H1 (cell line): ENCODE measurements around the gene PDZRN4. TPM values are rescaled to one million over a fixed set of nuclear protein-coding genes. Genes with fewer than 3 reads are reported as not detected.

ENCODE experiments used
- CTCF ChIA-PET: fragments of 300-600 bp; sonication (Branson Sonifier 250); formaldehyde crosslinking; loops from one replicate; lab custom pipeline; 2021; ENCODE audit not compliant: partially characterized antibody; lab: Charles Lee
- POLR2A ChIA-PET: fragments of 300-600 bp; sonication (Branson Sonifier 250); formaldehyde crosslinking; loops from one replicate; lab custom pipeline; 2021; ENCODE audit warnings: inconsistent platforms; ENCODE audit not compliant: partially characterized antibody; lab: Charles Lee
- DNase-seq, 2 experiments: peaks; one replicate each; pipeline versions ENCODE4 v3.0.0 to v3.0.0-alpha.2; 2010 to 2022; ENCODE audit warnings: low spot score in 2 of 2, low read depth in 1 of 2, mixed read lengths in 1 of 2
- FAIRE-seq: peaks from 2 replicates; lab custom pipeline; 2011; peaks lifted over from hg19 to GRCh38; lab: Jason Lieb, UNC
- H2AFZ ChIP-seq: 2 replicates; pipeline ENCODE4 v1.8.1; 2012; ENCODE audit warnings: low read length, inconsistent platforms
- H2AK5ac ChIP-seq: 2 replicates; pipeline ENCODE4 v1.6.1; 2013; ENCODE audit warnings: low read depth, low read length
- H2BK120ac ChIP-seq: replicated peaks from 2 replicates; pipeline ENCODE3; 2013; ENCODE audit warnings: low read depth, low read length, inconsistent platforms
- H2BK12ac ChIP-seq: 2 replicates; pipeline ENCODE4 v1.6.1; 2013; ENCODE audit warnings: low read depth, low read length
- H2BK15ac ChIP-seq: 2 replicates; pipeline ENCODE4 v1.6.1; 2013; ENCODE audit warnings: low read length
- H2BK20ac ChIP-seq: 2 replicates; pipeline ENCODE4 v1.6.1; 2013; ENCODE audit warnings: low read length
- H2BK5ac ChIP-seq: 2 replicates; pipeline ENCODE4 v1.6.1; 2013; ENCODE audit warnings: low read depth, low read length
- H3K14ac ChIP-seq: 2 replicates; pipeline ENCODE4 v1.6.1; 2013; ENCODE audit warnings: inconsistent platforms; ENCODE audit not compliant: insufficient read length
- H3K18ac ChIP-seq: 2 replicates; pipeline ENCODE4 v1.6.1; 2013; ENCODE audit warnings: low read length; ENCODE audit errors: extremely low read depth
- H3K23ac ChIP-seq: 2 replicates; pipeline ENCODE4 v1.6.1; 2013; ENCODE audit warnings: inconsistent platforms; ENCODE audit not compliant: insufficient read length
- H3K23me2 ChIP-seq: 2 replicates; pipeline ENCODE4 v1.6.1; 2013; ENCODE audit warnings: low read depth, low read length
- H3K27ac ChIP-seq: 2 replicates; pipeline ENCODE4 v1.6.1; 2011; ENCODE audit warnings: low read depth, low read length, inconsistent platforms
- H3K27me3 ChIP-seq, 4 experiments: replicated peaks in 1 of 4; 1 replicate in 1 of 4; 2 replicates in 3 of 4; pipeline versions ENCODE4 v1.6.1 to v1.8.1; 2011 to 2013; ENCODE audit warnings: low read length in 3 of 4, mild to moderate bottlenecking in 3 of 4, inconsistent platforms in 2 of 4, mixed read lengths in 2 of 4, moderate library complexity in 1 of 4; ENCODE audit not compliant: control insufficient read depth in 3 of 4, insufficient read depth in 3 of 4; ENCODE audit errors: extremely low read depth in 1 of 4
- H3K36me3 ChIP-seq, 4 experiments: 2 replicates each; pipeline versions ENCODE4 v1.6.1 to v1.8.1; 2011 to 2013; ENCODE audit warnings: mild to moderate bottlenecking in 4 of 4, low read length in 3 of 4, moderate library complexity in 2 of 4, control low read depth in 1 of 4, inconsistent platforms in 1 of 4; ENCODE audit not compliant: insufficient read depth in 4 of 4, control insufficient read depth in 2 of 4
- H3K4ac ChIP-seq: replicated peaks from 2 replicates; pipeline ENCODE3; 2013; ENCODE audit warnings: low read length, low read depth, mixed read lengths, inconsistent platforms; ENCODE audit not compliant: insufficient read length
- H3K4me1 ChIP-seq, 4 experiments: replicated peaks in 1 of 4; 1 replicate in 1 of 4; 2 replicates in 3 of 4; pipeline versions ENCODE4 v1.6.1 to v1.8.1; 2011 to 2013; ENCODE audit warnings: low read length in 3 of 4, inconsistent platforms in 2 of 4, mixed read lengths in 1 of 4; ENCODE audit not compliant: insufficient read depth in 4 of 4, control insufficient read depth in 3 of 4
- H3K4me2 ChIP-seq, 2 experiments: 2 replicates each; pipeline versions ENCODE4 v1.6.1 to v1.8.1; 2011 to 2013; ENCODE audit warnings: low read depth in 2 of 2, low read length in 2 of 2, control low read depth in 1 of 2, inconsistent platforms in 1 of 2, mild to moderate bottlenecking in 1 of 2; ENCODE audit not compliant: insufficient read depth in 1 of 2
- H3K4me3 ChIP-seq, 4 experiments: fragments of 200-600, 300-600 bp in 1 of 4; sonication (generic), shearing (Covaris generic), sonication (Bioruptor Twin) in 1 of 4; 2 replicates each; pipeline versions ENCODE4 v1.5.1 to v1.8.1; 2011 to 2016; ENCODE audit warnings: low read length in 4 of 4, low read depth in 3 of 4, control low read depth in 2 of 4, inconsistent platforms in 2 of 4, mild to moderate bottlenecking in 2 of 4, mixed read lengths in 1 of 4, moderate library complexity in 1 of 4; ENCODE audit not compliant: insufficient read depth in 2 of 4; ENCODE audit errors: extremely low read depth in 1 of 4
- H3K56ac ChIP-seq: replicated peaks from 2 replicates; pipeline ENCODE3; 2013; ENCODE audit warnings: low read depth, mild to moderate bottlenecking, mixed read lengths, low read length, inconsistent platforms; ENCODE audit not compliant: insufficient read length
- H3K79me1 ChIP-seq: 2 replicates; pipeline ENCODE4 v1.6.1; 2013; ENCODE audit warnings: low read depth, low read length, control low read depth
- H3K79me2 ChIP-seq, 2 experiments: 2 replicates each; pipeline versions ENCODE4 v1.6.1 to v1.8.1; 2012 to 2013; ENCODE audit warnings: low read length in 2 of 2, mild to moderate bottlenecking in 2 of 2, inconsistent platforms in 1 of 2; ENCODE audit not compliant: insufficient read depth in 2 of 2, control insufficient read depth in 1 of 2
- H3K9ac ChIP-seq, 4 experiments: replicated peaks in 1 of 4; 1 replicate in 1 of 4; 2 replicates in 3 of 4; pipeline versions ENCODE4 v1.6.1 to v1.8.1; 2011 to 2013; ENCODE audit warnings: low read depth in 3 of 4, low read length in 3 of 4, control low read depth in 2 of 4, mild to moderate bottlenecking in 2 of 4, moderate library complexity in 2 of 4, inconsistent platforms in 1 of 4; ENCODE audit errors: extremely low read depth in 1 of 4
- H3K9me3 ChIP-seq, 2 experiments: 2 replicates each; pipeline versions ENCODE4 v1.6.1 to v1.8.1; 2012 to 2013; ENCODE audit warnings: mild to moderate bottlenecking in 2 of 2, moderate library complexity in 2 of 2, control low read depth in 1 of 2, inconsistent platforms in 1 of 2, low read depth in 1 of 2, low read length in 1 of 2, mixed read lengths in 1 of 2; ENCODE audit not compliant: insufficient read depth in 2 of 2
- H4K20me1 ChIP-seq, 2 experiments: replicated peaks in 1 of 2; 2 replicates each; pipeline versions ENCODE3 to v1.8.1; 2011 to 2013; ENCODE audit warnings: inconsistent platforms in 2 of 2, low read length in 2 of 2, mild to moderate bottlenecking in 1 of 2; ENCODE audit not compliant: insufficient read depth in 2 of 2, control insufficient read depth in 1 of 2
- H4K5ac ChIP-seq: 2 replicates; pipeline ENCODE4 v1.6.1; 2013; ENCODE audit warnings: low read length, low read depth, mixed read lengths, inconsistent platforms; ENCODE audit not compliant: insufficient read length
- H4K8ac ChIP-seq: 2 replicates; pipeline ENCODE4 v1.8.0; 2013; ENCODE audit warnings: mild to moderate bottlenecking, moderate library complexity, low read length, inconsistent platforms; ENCODE audit not compliant: insufficient read depth; ENCODE audit errors: extremely low read depth
- H4K91ac ChIP-seq: replicated peaks from 2 replicates; pipeline ENCODE3; 2013; ENCODE audit warnings: low read length, mixed read lengths, inconsistent platforms; ENCODE audit not compliant: insufficient read length
- ASH2L ChIP-seq: fragments of 200-600, 300-600 bp; sonication (generic); IDR thresholded peaks from one replicate; pipeline ENCODE4 v1.7.1; 2017; ENCODE audit warnings: low read length
- BCL11A ChIP-seq, 2 experiments: IDR thresholded peaks; one replicate each; pipeline ENCODE4 v1.6.1; 2011; ENCODE audit warnings: low read depth in 2 of 2, low read length in 2 of 2, mild to moderate bottlenecking in 2 of 2
- CBX5 ChIP-seq: fragments of 300-800, 300-1000 bp; sonication (generic); IDR thresholded peaks from 2 replicates; pipeline ENCODE4 v1.7.1; 2016; ENCODE audit warnings: antibody characterized with exemption, low read length, low read depth
- CREB1 ChIP-seq: IDR thresholded peaks from 2 replicates; pipeline ENCODE4 v1.6.1; 2012; ENCODE audit warnings: inconsistent platforms
- EGR1 ChIP-seq: IDR thresholded peaks from 2 replicates; pipeline ENCODE4 v1.6.1; 2011; ENCODE audit warnings: low read depth, low read length, borderline replicate concordance
- EZH2 ChIP-seq: fragments of 200-600 bp; sonication (generic); IDR thresholded peaks from 2 replicates; pipeline ENCODE4 v1.7.1; 2012; ENCODE audit warnings: low read depth, mild to moderate bottlenecking, moderate library complexity, low read length, inconsistent platforms; ENCODE audit not compliant: severe bottlenecking
- GTF2F1 ChIP-seq: IDR thresholded peaks from 2 replicates; pipeline ENCODE4 v1.6.1; 2012; ENCODE audit warnings: low read depth, low read length, improper control_type of control experiment, borderline replicate concordance
- PHF8 ChIP-seq: fragments of 200-600 bp; sonication (generic); conservative IDR thresholded peaks from 2 replicates; pipeline ENCODE4 v1.7.1; 2012; ENCODE audit warnings: low read depth, mild to moderate bottlenecking, inconsistent platforms, low read length, moderate library complexity
- RAD21 ChIP-seq, 2 experiments: IDR thresholded peaks in 1 of 2; conservative IDR thresholded peaks in 1 of 2; 2 replicates each; pipeline ENCODE4 v1.6.1; 2011; ENCODE audit warnings: low read depth in 2 of 2, low read length in 2 of 2, improper control_type of control experiment in 1 of 2, inconsistent platforms in 1 of 2, mild to moderate bottlenecking in 1 of 2, moderate library complexity in 1 of 2
- SIX5 ChIP-seq: IDR thresholded peaks from 2 replicates; pipeline ENCODE4 v1.6.1; 2011; ENCODE audit warnings: mild to moderate bottlenecking, low read depth, low read length
- SP1 ChIP-seq: IDR thresholded peaks from 2 replicates; pipeline ENCODE4 v1.6.1; 2011; ENCODE audit warnings: low read depth, low read length
- TAF1 ChIP-seq: IDR thresholded peaks from 2 replicates; pipeline ENCODE4 v1.6.1; 2011; ENCODE audit warnings: mild to moderate bottlenecking, low read depth, low read length
- TCF12 ChIP-seq: IDR thresholded peaks from 2 replicates; pipeline ENCODE4 v1.6.1; 2011; ENCODE audit warnings: low read depth, mild to moderate bottlenecking, low read length
- YY1 ChIP-seq: IDR thresholded peaks from 2 replicates; pipeline ENCODE4 v1.6.1; 2011; ENCODE audit warnings: low read depth, mild to moderate bottlenecking, low read length
- WGBS, 2 experiments: shearing (Covaris generic) in 1 of 2; methylation state at CpG; one replicate each; pipeline versions ENCODE4 v1.1.6 to v1.1.7; 2013 to 2015; ENCODE audit warnings: low lambda C conversion rate in 2 of 2, mixed read lengths in 2 of 2, inconsistent platforms in 1 of 2, low coverage in 1 of 2, missing lambda C conversion rate in 1 of 2; ENCODE audit not compliant: insufficient replicate concordance in 2 of 2, insufficient coverage in 1 of 2, insufficient read length in 1 of 2; ENCODE audit errors: extremely low coverage in 1 of 2, missing lambda C conversion rate in 1 of 2; 5-methylcytosine and 5-hydroxymethylcytosine counted together
- polyA plus RNA-seq, 7 experiments: library from polyadenylated mRNA; depleted of rRNA in 3 of 7; stranded (reverse) in 5 of 7; unstranded in 2 of 7; fragments of >200 nt in 5 of 7; fragments of 200-250 nt in 2 of 7; gene quantifications; 1 replicate in 5 of 7; 2 replicates in 1 of 7; 4 replicates in 1 of 7; pipeline versions ENCODE4 v1.2.1 to v1.2.3, GENCODE V29; 2011 to 2013; ENCODE audit warnings: missing spikeins in 2 of 7, mixed read lengths in 2 of 7
- total RNA-seq: library from RNA; stranded (reverse); fragmentation: NEBNext Ultra II Directional; extraction: Animal tissue kit (Norgen Biotek cat#: 25700); gene quantifications from 2 replicates; pipeline ENCODE4 v1.2.1, GENCODE V29; 2021

The PDZRN4 gene
- total and polyA plus RNA-seq, 2 of the 8 experiments (the other 6 are each of a cell fraction or from before 2014, with no cell fraction given), result not detected

DNA sequence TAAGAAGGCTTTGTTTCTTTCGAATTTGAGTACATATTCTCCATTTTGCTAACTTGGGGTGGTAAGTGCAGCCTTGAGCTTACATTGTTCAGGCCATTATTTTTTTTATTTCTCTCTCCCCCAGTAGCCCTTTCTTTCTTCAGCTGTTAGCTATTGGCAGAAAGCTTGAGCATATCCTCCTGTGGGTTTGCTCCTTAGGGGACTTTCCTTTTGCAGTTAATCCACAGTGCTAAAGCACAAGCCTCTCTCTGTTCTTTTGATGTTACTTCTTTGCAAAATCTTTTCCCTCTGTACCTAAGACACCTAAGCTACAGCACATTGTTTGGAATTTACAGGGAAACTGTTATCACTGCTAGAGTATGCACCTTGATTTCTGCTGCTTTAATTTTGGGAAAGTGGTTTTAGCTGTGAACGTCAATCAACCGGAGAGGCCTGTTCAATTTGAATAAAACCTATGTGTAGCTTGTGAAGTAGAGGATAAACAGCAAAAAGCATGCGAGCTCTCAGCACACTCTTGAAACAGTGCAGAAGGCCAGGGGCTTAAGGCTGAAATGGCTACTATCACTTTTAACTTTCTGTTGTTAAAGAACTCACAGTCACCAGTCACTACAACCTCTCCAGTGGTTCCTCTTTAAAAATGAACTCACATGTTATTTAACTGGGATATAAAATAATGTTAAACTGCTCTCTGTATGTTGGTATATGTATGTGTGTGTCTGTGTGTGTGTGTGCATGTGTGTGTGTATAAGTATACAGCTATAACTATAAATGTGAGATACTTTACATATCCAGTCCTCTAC, 139.2 kb downstream of the PDZRN4 start:
- Histone ChIP-seq H2BK20ac (no peak overlapping the region), H3K4me2 (no peak overlapping the region), H3K56ac (no peak overlapping the region), H3K14ac (no peak overlapping the region), H2BK15ac (no peak overlapping the region), H4K5ac (no peak overlapping the region), H4K8ac (no peak overlapping the region), H3K18ac (no peak overlapping the region), H3K79me1 (no peaks in the 10 kb centered on the region), H4K20me1 (no peaks in the 10 kb centered on the region), H2BK120ac (no peak overlapping the region), H3K4me1 (peaks cover 0 to 4% (median 0%) of the 10 kb centered on the region in 4 experiments; a peak in 2 of 7 replicates), H3K79me2 (no peaks in the 10 kb centered on the region), H2BK12ac (no peak overlapping the region), H2AFZ (0 out of 2 replicates have a peak overlapping the region, but pooled peaks have one; percentile 46), H3K9me3 (no peaks in the 10 kb centered on the region), H3K9ac (no peak overlapping the region), H2BK5ac (no peak overlapping the region), H3K4ac (no peak overlapping the region), H3K23ac (no peak overlapping the region), H3K23me2 (no peaks in the 10 kb centered on the region; the same call in 1 of the 2 replicates), H2AK5ac (no peak overlapping the region), H3K27me3 (no peaks in the 10 kb centered on the region), H3K4me3 (no peak overlapping the region), H3K36me3 (no peaks in the 10 kb centered on the region), H3K27ac (no peak overlapping the region), H4K91ac (no peak overlapping the region)
- CTCF ChIA-PET, result interaction anchor here (0.8 to 1.0 kb wide), 2 partner anchors 38 to 49 kb away, joined by 3 read pairs; no protein-coding TSS in a partner anchor
- FAIRE-seq (no peak), DNase-seq (no peak)
- POLR2A ChIA-PET, result no interaction called here
- 56% methylated on average over 4 of the region's 4 CpGs; no CpG with 5 or more reads in 1 of the 2 experiments for WGBS, 2 experiments
- no peak for TF ChIP-seq TCF12
- no peak for TF ChIP-seq SIX5
- no peak for TF ChIP-seq CBX5
- TF ChIP-seq CREB1, result no peak
- no peak for TF ChIP-seq ASH2L
- TF ChIP-seq TAF1, result no peak
- TF ChIP-seq SP1, result no peak
- TF ChIP-seq YY1, result no peak
- no peak for TF ChIP-seq GTF2F1
- TF ChIP-seq BCL11A (IDR thresholded peaks at IDR 0.05; ENCODE audit: low read depth in 2 of 2, low read length in 2 of 2), result no peak
- no peak for TF ChIP-seq PHF8
- no peak for TF ChIP-seq EZH2
- TF ChIP-seq RAD21 (IDR thresholded peaks at IDR 0.05 in 1 of 2, conservative IDR thresholded peaks at IDR 0.05 in 1 of 2; ENCODE audit: low read depth in 2 of 2, low read length in 2 of 2), result no peak
- no peak for TF ChIP-seq EGR1
